Osteoblast (primary cell): Measurements from ENCODE around the gene ORM1. TPM values are rescaled to one million over a fixed set of nuclear protein-coding genes. Genes with fewer than 3 reads are reported as not detected.
"Not testable (repeated sequence)": the region's sequence is repeated elsewhere in the genome, so short reads cannot be mapped to it uniquely, and the experiment has no call there.

Source experiments
- DNase-seq: peaks from one replicate; pipeline ENCODE4 v3.0.0; 2011; ENCODE audit warnings: low spot score, mixed read lengths; ENCODE audit not compliant: insufficient read length; ENCODE audit errors: missing footprints
- H2AFZ ChIP-seq: 2 replicates; pipeline ENCODE4 v1.6.0; 2011; ENCODE audit warnings: mild to moderate bottlenecking, low read length
- H3K27ac ChIP-seq: 2 replicates; pipeline ENCODE4 v1.5.1; 2011; ENCODE audit warnings: mild to moderate bottlenecking, low read depth, low read length, moderate library complexity
- H3K27me3 ChIP-seq: 2 replicates; pipeline ENCODE4 v1.6.0; 2012; ENCODE audit warnings: mild to moderate bottlenecking, control low read depth, inconsistent platforms, low read length, moderate library complexity; ENCODE audit not compliant: insufficient read depth
- H3K36me3 ChIP-seq: 2 replicates; pipeline ENCODE4 v1.5.1; 2011; ENCODE audit warnings: mild to moderate bottlenecking, low read length, control low read depth, moderate library complexity; ENCODE audit not compliant: insufficient read depth
- H3K4me1 ChIP-seq: 2 replicates; pipeline ENCODE4 v1.5.1; 2011; ENCODE audit warnings: mild to moderate bottlenecking, low read length, control low read depth, moderate library complexity; ENCODE audit not compliant: insufficient read depth
- H3K4me2 ChIP-seq: 2 replicates; pipeline ENCODE4 v1.6.0; 2011; ENCODE audit warnings: mild to moderate bottlenecking, low read length; ENCODE audit not compliant: insufficient read depth
- H3K4me3 ChIP-seq: fragments of 200-600 bp; sonication (generic); 3 replicates; pipeline ENCODE4 v1.5.1; 2012; ENCODE audit warnings: mild to moderate bottlenecking, low read length, inconsistent platforms; ENCODE audit not compliant: insufficient read depth
- H3K79me2 ChIP-seq: 2 replicates; pipeline ENCODE4 v1.6.0; 2012; ENCODE audit warnings: mild to moderate bottlenecking, low read length, control low read depth, inconsistent platforms; ENCODE audit not compliant: insufficient read depth
- H3K9me3 ChIP-seq: 2 replicates; pipeline ENCODE4 v1.5.1; 2011; ENCODE audit warnings: low read depth, low read length, control low read depth
- H4K20me1 ChIP-seq: 2 replicates; pipeline ENCODE4 v1.6.0; 2012; ENCODE audit warnings: mild to moderate bottlenecking, low read length, control low read depth; ENCODE audit not compliant: insufficient read depth
- CTCF ChIP-seq: IDR thresholded peaks from 2 replicates; pipeline ENCODE4 v1.5.1; 2011; ENCODE audit warnings: mild to moderate bottlenecking, low read depth, low read length, moderate library complexity; ENCODE audit errors: extremely low read depth
- total RNA-seq: library from RNA; depleted of rRNA; stranded (reverse); fragments of >200 nt; gene quantifications from 2 replicates; pipeline ENCODE4 v1.2.3, GENCODE V29; 2012

The ORM1 gene
- total RNA-seq, 1 donor = not detected

- no peak overlapping the region for H3K4me2 ChIP-seq
- no peak for DNase-seq
Measured at GRCh38 chr9:114319147-114319546, 3.8 kb upstream of the ORM1 start.

DNA sequence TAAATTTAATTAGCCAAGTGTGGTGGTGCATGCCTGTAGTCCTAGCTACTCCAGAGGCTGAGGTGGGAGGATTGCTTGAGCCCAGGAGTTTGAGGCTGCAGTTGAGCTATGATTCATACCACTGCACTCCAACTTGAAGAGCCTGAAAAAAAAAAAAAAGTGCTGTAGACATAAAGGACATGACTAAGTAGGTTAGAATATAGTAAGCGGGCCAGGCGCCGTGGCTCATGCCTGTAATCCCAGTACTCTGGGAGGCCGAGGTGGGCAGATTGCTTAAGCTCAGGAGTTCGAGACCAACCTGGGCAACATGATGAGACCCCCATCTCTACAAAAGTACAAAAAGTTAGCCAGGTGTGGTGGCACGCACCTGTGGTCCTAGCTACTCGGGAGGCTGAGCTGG, 2.2 kb upstream of the ORM1 start:
- not testable (repeated sequence) for H3K36me3 ChIP-seq, H3K27me3 ChIP-seq, H4K20me1 ChIP-seq, H3K79me2 ChIP-seq, H3K9me3 ChIP-seq, H2AFZ ChIP-seq, H3K4me2 ChIP-seq, H3K4me1 ChIP-seq, H3K27ac ChIP-seq, H3K4me3 ChIP-seq
- peak; percentile 88 for DNase-seq

More at GRCh38 chr9:114319147-114319546, 3.8 kb upstream of the ORM1 start:
- H3K27me3 ChIP-seq = no peaks in the 10 kb centered on the region
- TF ChIP-seq CTCF = no peak
- no peak overlapping the region for H3K4me3 ChIP-seq
- H3K9me3 ChIP-seq = no peaks in the 10 kb centered on the region
- H2AFZ ChIP-seq = no peak overlapping the region
- no peaks in the 10 kb centered on the region for H3K36me3 ChIP-seq
- H3K27ac ChIP-seq = no peak overlapping the region
- no peaks in the 10 kb centered on the region for H4K20me1 ChIP-seq
- H3K79me2 ChIP-seq = no peaks in the 10 kb centered on the region
- H3K4me1 ChIP-seq = peaks cover 7% of the 10 kb centered on the region

DNA sequence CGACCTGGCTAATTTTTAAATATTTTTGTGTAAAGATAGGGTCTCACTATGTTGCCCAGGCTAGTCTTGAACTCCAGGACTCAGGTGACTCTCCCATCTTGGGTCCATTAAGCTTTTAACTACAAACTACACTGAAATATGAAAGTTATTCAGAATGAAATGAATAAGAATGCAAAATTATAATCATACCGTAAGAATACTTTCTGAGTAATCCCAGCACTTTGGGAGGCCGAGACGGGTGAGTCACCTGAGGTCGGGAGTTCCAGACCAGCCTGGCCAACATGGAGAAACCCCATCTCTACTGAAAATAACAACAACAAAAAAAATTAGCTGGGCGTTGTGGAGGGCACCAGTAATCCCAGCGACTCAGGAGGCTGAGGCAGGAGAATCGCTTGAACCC, 1.1 kb upstream of the ORM1 start:
- H3K27me3 ChIP-seq = no peaks in the 10 kb centered on the region
- H3K79me2 ChIP-seq = no peaks in the 10 kb centered on the region
- no peak for TF ChIP-seq CTCF
- H3K9me3 ChIP-seq = no peaks in the 10 kb centered on the region
- H3K4me1 ChIP-seq = peaks cover 7% of the 10 kb centered on the region
- H2AFZ ChIP-seq = no peak overlapping the region
- H3K4me3 ChIP-seq = no peak overlapping the region
- no peaks in the 10 kb centered on the region for H4K20me1 ChIP-seq
- no peak for DNase-seq
- peak overlapping the region; percentile 43 for H3K27ac ChIP-seq
- no peaks in the 10 kb centered on the region for H3K36me3 ChIP-seq
- H3K4me2 ChIP-seq = peak overlapping the region; percentile 29

- not testable (repeated sequence) for H3K27me3 ChIP-seq, H3K4me3 ChIP-seq, H4K20me1 ChIP-seq, H2AFZ ChIP-seq, H3K4me1 ChIP-seq, H3K36me3 ChIP-seq, H3K9me3 ChIP-seq, DNase-seq, H3K79me2 ChIP-seq
- peak overlapping the region; percentile 29 for H3K4me2 ChIP-seq
- H3K27ac ChIP-seq = peak overlapping the region; percentile 43
Measured at GRCh38 chr9:114322160-114322818, 609 bp upstream of the ORM1 start.

- not testable (repeated sequence) for H4K20me1 ChIP-seq, H3K4me2 ChIP-seq, H3K4me1 ChIP-seq, H3K36me3 ChIP-seq, DNase-seq, H3K4me3 ChIP-seq, H2AFZ ChIP-seq, H3K79me2 ChIP-seq, H3K27me3 ChIP-seq, H3K27ac ChIP-seq, H3K9me3 ChIP-seq
Measured at GRCh38 chr9:114323849-114324248, 951 bp downstream of the ORM1 start.
